Measurements from ENCODE around the gene UBTF.
A peak's percentile ranks its signal among the peaks of the same experiment; 100 is the strongest.

Gene UBTF

GRCh38 chr17:44219616-44220212, at the start of gene UBTF:
TSS of gene UBTF (minus strand) at chr17:44219675. CDS start at chr17:44218229, 1,446 bp downstream.
- peak; percentile 40 for DNase-seq

GRCh38 chr17:44268709-44269534, 49.4 kb upstream of the UBTF start:
- no peak for DNase-seq

- no peak for DNase-seq
Measured at GRCh38 chr17:44267818-44268490, 48.5 kb upstream of the UBTF start, which contains the start of gene SLC4A1. TSS of gene SLC4A1 (minus strand) at chr17:44268135. CDS start at chr17:44262866, 5,269 bp downstream.

GRCh38 chr17:44267165-44267455, 47.6 kb upstream of the UBTF start:
- DNase-seq: no peak

DNA sequence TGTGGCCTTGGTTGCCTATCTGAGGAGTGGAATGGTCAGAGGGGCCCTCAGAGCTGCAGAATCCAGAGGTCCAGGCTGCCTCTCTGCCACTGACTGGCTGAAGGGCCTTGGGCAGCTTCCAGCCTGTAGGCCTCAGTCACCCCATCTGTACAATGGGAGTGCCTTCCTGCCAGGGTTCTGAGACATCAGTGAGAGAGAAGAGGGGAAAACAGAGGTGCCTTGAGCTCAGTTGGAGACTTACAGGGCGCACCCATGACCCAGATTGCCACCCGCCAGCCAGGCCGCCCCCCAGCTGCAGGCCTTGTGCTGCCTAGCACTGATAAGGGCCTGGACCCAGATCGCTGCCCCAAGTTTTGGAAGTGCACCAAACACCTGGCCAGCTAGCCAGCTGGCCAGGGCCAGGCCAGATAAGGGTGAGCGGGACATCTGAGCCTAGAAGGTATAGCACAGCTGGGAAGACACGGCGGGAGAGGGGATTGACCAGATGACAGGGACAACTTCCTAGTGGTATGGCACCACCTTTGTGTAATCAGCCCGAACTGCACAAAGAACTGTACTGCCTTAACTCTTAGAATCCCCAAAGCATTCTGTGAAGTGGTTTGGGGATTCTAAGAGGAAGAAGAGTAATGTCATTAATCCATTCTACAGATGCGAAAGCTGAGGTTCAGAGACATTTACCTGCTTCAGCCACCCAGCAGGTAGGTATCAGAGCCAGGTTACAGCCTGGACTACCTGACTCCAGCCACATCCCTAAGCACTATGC, 47.1 kb upstream of the UBTF start:
- no peak for DNase-seq

GRCh38 chr17:44263345-44263902, 43.9 kb upstream of the UBTF start:
- no peak for DNase-seq

GRCh38 chr17:44262654-44263225, 43.3 kb upstream of the UBTF start:
- no peak for DNase-seq

DNA sequence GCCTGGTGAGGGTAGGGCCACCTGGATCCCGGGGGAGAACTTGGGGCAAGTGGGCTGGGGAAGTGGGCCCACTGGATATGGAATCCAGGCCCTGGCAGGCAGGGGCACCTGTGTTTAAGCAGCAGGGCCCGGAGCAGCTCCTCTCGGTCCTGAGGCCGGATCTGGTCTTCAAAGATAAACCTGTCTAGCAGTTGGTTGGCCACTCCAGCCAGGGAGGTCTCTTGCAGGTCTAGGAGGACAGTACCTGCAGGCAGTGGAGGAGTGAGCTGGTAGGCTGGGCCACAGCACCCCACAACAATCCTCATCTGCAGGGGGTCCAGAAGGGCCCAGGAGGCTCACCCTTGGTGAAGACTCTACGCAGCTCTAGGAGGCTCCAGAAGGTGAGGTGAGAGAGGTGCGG, 40.8 kb upstream of the UBTF start:
- DNase-seq: no peak

DNA sequence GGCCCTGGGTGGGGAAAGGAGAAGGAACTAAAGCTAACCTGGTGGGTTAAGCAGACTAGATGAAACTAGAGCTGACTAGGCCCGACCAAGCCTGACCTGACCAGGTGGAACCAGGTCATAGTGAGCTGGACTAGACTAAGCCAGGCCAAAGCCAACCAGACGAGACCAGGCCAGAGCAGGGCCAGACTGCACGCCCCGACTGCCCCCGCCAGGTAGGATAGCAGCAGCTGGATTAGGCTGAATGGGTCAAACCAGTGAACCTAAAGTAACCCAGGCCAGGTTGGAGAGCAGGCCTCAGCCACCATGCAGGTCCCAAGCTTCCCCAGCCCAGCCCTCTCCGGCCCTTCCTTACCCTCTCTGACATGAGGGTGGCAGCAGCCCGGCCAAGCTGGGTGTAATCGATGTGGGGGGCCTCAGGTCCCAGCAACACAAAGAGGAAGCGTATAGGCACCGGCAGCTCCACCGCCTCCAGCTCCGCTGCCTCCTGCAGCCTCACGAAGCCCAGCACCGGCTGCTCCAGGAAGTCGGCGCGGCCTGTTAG, 39.4 kb upstream of the UBTF start:
- DNase-seq: peak; percentile 38

DNA sequence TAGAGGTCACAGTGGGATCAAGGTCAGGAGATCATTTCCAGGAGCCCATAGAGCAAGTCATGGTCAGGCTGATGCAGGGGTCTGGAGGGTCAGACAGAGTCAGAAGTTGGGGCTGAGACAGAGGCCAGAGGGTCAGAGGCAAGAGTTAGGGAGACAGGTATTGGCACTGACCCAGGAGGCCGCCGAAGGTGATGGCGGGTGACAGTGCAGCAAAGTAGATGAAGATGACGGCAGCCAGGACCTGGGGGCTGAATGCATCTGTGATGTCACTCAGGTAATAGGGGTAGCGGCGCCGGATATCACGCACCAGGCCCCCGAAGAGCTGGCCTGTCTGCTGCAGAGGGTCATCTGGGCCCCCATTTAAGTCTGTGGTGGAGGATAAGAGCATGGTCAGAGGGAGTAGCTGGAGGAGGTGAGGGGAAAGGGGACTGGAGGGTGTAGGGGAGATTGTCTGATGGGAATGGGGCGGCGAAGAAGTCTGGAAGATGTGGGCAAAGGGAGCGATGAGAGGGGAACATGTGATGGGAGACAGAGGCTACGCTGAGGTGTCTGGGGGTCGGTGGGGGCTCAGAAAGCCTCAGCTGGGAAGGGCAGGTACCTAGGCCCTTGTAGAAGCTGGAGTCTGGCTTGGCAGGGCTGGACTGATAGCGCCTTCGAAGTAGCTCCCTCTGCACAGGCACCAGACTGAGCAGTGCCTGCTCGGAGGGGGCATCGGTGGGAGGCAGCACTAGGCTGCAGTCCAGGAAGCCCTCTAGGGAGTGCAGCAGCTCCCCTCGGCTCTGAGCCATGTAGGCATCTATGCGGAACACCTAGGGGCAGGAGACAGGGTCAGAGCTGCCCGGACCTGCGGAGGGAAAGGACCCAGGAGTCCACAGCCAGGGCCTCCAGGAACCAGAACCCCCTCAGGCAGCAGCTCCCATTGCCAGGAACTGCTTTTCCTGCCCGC, 38.6 kb upstream of the UBTF start:
- no peak for DNase-seq

- no peak for DNase-seq
Measured at GRCh38 chr17:44256671-44257070, 37.2 kb upstream of the UBTF start.

DNA sequence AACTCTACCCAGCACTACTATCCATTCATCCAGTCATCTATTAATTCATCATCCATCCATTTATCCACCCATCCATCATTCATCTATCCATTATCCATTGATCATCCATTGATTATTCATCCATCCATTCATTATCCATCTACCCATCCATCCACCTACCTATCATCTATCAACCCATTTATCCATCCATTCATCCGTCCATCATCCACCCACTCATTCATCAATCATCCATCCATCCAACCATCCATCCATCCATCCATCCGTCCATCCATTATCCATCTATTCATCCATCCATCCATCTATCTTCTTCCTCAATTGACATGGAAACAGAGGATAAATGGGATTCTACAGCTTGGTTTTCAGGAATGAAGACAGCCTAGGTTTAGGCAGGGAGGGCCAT, 36.4 kb upstream of the UBTF start:
- no peak for DNase-seq

GRCh38 chr17:44254361-44255095, 35.1 kb upstream of the UBTF start:
- DNase-seq: no peak

- DNase-seq: no peak
Measured at GRCh38 chr17:44253006-44253405, 33.5 kb upstream of the UBTF start.

DNA sequence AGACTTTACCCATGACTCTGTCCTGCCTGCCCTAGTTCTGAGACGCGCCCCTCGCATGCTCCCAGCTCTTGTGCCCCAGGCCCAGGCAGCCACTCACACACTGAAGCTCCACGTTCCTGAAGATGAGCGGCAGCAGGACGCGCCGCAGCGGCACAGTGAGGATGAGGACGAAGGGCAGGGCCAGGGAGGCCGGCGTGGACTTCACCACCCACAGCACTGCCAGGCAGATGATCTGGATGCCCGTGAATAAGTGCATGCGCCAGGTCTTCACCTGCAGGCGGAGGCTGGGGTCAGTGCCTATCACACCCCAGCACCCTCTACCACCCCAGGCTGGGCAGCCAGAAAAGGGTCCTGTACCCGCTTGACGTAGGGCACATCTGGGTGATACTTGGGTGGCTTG, 31.6 kb upstream of the UBTF start:
- no peak for DNase-seq

DNA sequence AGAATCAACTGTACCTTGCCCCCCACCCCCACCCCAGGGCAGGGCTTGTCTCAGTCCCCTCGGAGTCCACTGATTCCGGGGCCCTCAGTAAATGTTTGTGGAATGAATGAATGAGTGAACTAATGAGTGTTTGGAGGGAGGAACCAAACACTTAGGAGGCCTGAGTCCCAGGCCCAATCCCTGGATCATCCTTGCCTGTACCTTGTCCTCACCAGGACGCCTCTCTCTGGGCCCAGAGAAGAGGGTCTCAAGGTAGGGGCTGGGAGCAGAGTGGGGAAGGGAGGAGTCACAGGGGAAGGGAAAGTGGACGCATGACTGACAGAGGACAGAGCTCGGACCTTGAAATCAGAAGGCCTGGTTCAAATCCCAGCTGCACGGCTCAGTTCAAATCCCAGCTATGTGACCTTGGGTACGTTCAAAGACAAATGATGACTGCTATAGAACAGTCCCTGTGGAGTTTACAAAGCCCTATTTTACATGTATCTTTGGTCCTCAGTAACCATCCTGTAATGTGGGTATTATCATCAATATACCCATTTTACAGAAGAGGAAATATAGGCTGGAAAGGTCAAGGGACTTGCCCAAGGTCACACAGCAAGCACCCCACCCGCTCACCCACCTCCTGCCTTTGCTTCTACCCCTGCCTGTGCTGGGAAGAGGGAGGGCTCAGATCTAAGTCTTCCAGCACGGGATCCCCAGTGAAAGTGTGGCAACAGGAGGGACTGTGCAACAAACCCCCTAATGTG, 30.2 kb upstream of the UBTF start:
- no peak for DNase-seq

GRCh38 chr17:44247876-44248736, 28.6 kb upstream of the UBTF start:
- no peak for DNase-seq

- no peak for DNase-seq
Measured at GRCh38 chr17:44247440-44247841, 28.0 kb upstream of the UBTF start.
